22Rv1 (cell line): ENCODE results near the gene FOLR1.

Source experiments
- ZFX ChIP-seq: fragments of 450-650 bp; IDR thresholded peaks from 2 replicates; pipeline ENCODE4 v1.6.1; 2017; ENCODE audit warnings: antibody characterized with exemption, borderline replicate concordance
- TF ChIP-seq, protein P1 (sequence below): fragments of 450-650 bp; IDR thresholded peaks from 2 replicates; pipeline ENCODE4 v1.5.1; 2017; ENCODE audit warnings: mild to moderate bottlenecking

GRCh38 chr11:72144807-72145565 is 47.0 kb upstream of the FOLR1 start:
- TF ChIP-seq, protein P1, sequence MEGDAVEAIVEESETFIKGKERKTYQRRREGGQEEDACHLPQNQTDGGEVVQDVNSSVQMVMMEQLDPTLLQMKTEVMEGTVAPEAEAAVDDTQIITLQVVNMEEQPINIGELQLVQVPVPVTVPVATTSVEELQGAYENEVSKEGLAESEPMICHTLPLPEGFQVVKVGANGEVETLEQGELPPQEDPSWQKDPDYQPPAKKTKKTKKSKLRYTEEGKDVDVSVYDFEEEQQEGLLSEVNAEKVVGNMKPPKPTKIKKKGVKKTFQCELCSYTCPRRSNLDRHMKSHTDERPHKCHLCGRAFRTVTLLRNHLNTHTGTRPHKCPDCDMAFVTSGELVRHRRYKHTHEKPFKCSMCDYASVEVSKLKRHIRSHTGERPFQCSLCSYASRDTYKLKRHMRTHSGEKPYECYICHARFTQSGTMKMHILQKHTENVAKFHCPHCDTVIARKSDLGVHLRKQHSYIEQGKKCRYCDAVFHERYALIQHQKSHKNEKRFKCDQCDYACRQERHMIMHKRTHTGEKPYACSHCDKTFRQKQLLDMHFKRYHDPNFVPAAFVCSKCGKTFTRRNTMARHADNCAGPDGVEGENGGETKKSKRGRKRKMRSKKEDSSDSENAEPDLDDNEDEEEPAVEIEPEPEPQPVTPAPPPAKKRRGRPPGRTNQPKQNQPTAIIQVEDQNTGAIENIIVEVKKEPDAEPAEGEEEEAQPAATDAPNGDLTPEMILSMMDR = no peak
- no peak for TF ChIP-seq ZFX
